Measurements from ENCODE around the gene SESN3.

GRCh38 chr11:95239871-95240649 is 9.1 kb upstream of the SESN3 start:
- TF ChIP-seq POLR2AphosphoS5 (IDR thresholded peaks at IDR 0.05; ENCODE audit: low read depth) (no peak), REST (IDR thresholded peaks at IDR 0.05; ENCODE audit: insufficient replicate concordance, low read depth) (no peak), CTCF (IDR thresholded peaks at IDR 0.05; ENCODE audit: insufficient read depth, low read length) (no peak), SPI1 (IDR thresholded peaks at IDR 0.05; ENCODE audit: borderline replicate concordance, low read depth) (no peak)

Measured in HL-60 (cell line).